ENCODE results near the gene SEPTIN11. TPM values are rescaled to one million over a fixed set of nuclear protein-coding genes. Genes with fewer than 3 reads are reported as not detected.

SEPTIN11 gene
- total and polyA plus RNA-seq, 4 donors, result 17.2 to 37.4 (median 25.1) TPM

DNA sequence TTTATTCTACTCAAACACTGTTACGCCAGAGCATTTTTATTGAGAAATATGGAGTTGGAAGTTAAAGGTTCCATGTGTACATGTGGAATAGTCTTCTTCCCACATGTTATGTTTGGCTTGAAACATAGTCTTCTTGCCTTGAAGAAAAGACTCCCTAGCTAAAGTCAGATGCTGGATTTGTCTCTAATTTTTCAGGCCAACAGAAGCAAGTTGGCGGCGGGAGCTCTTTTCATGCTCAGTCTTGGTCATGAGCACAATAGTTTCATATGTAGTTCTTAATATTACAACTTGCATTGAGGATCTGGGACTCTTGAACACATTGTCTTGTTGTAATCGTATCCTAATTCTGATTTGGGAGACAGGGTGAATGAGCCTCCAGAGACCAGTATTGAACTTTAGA is 19.4 kb downstream of the SEPTIN11 start (continued):
- TF ChIP-seq FOXA1 (IDR thresholded peaks at IDR 0.05) (no peak), GABPA (IDR thresholded peaks at IDR 0.05 in 1 of 2, conservative IDR thresholded peaks at IDR 0.05 in 1 of 2) (no peak), JUND (IDR thresholded peaks at IDR 0.05) (no peak), HNF4A (conservative IDR thresholded peaks at IDR 0.05) (no peak)
- TF ChIP-seq, protein P1, sequence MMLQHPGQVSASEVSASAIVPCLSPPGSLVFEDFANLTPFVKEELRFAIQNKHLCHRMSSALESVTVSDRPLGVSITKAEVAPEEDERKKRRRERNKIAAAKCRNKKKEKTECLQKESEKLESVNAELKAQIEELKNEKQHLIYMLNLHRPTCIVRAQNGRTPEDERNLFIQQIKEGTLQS (IDR thresholded peaks at IDR 0.05), result no peak
- TF ChIP-seq, protein P2, sequence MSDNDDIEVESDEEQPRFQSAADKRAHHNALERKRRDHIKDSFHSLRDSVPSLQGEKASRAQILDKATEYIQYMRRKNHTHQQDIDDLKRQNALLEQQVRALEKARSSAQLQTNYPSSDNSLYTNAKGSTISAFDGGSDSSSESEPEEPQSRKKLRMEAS (IDR thresholded peaks at IDR 0.05), result no peak

DNA sequence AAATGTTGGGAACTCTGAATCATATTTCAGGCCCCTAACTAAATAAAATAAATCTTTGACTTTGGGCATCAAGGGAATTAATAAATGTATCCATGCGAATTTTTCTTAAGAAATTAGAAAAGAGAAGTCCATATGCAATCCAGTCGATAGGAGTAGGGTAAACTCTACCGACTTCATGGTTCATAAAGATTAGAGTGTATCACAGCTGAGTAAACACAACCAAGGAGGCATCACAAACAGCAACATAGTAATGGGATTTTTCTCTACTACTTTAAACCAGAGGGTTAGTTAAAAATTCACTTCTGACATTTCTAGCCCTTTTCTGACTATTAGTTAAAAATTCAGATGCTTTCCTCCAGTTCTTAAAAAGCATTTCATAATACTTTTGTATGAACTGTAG is 19.9 kb downstream of the SEPTIN11 start:
- DNase-seq (ENCODE audit: low spot score), result no peak
- Histone ChIP-seq H3K9me3 (ENCODE audit: control insufficient read depth in 4 of 4, low read length in 3 of 4) (no peaks in the 10 kb centered on the region), H3K4me3 (ENCODE audit: low read depth in 1 of 3, low read length in 3 of 3) (no peak overlapping the region), H3K4me1 (ENCODE audit: control insufficient read depth in 4 of 4, insufficient read depth in 4 of 4, low read length in 3 of 4) (no peaks in the 10 kb centered on the region), H3K27me3 (ENCODE audit: control insufficient read depth in 4 of 4, insufficient read depth in 4 of 4, low read length in 3 of 4) (no peaks in the 10 kb centered on the region), H3K36me3 (ENCODE audit: control insufficient read depth in 4 of 4, insufficient read depth in 3 of 4, low read depth in 1 of 4, low read length in 3 of 4) (no peaks in the 10 kb centered on the region), H3K27ac (ENCODE audit: low read depth in 1 of 2, low read length in 2 of 2) (no peak overlapping the region), H3K9ac (ENCODE audit: low read depth in 1 of 2, low read length in 2 of 2) (no peak overlapping the region)
- 53% methylated on average over 3 of the region's 3 CpGs for WGBS
- TF ChIP-seq, protein P2 (IDR thresholded peaks at IDR 0.05), result no peak
- TF ChIP-seq EGR1 (IDR thresholded peaks at IDR 0.05; ENCODE audit: low read depth in 2 of 2) (no peak), NR2F2 (IDR thresholded peaks at IDR 0.05) (no peak), FOXA2 (IDR thresholded peaks at IDR 0.05) (no peak), HNF4G (IDR thresholded peaks at IDR 0.05) (no peak)
- TF ChIP-seq, protein P3, sequence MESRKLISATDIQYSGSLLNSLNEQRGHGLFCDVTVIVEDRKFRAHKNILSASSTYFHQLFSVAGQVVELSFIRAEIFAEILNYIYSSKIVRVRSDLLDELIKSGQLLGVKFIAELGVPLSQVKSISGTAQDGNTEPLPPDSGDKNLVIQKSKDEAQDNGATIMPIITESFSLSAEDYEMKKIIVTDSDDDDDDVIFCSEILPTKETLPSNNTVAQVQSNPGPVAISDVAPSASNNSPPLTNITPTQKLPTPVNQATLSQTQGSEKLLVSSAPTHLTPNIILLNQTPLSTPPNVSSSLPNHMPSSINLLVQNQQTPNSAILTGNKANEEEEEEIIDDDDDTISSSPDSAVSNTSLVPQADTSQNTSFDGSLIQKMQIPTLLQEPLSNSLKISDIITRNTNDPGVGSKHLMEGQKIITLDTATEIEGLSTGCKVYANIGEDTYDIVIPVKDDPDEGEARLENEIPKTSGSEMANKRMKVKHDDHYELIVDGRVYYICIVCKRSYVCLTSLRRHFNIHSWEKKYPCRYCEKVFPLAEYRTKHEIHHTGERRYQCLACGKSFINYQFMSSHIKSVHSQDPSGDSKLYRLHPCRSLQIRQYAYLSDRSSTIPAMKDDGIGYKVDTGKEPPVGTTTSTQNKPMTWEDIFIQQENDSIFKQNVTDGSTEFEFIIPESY (IDR thresholded peaks at IDR 0.05), result no peak

DNA sequence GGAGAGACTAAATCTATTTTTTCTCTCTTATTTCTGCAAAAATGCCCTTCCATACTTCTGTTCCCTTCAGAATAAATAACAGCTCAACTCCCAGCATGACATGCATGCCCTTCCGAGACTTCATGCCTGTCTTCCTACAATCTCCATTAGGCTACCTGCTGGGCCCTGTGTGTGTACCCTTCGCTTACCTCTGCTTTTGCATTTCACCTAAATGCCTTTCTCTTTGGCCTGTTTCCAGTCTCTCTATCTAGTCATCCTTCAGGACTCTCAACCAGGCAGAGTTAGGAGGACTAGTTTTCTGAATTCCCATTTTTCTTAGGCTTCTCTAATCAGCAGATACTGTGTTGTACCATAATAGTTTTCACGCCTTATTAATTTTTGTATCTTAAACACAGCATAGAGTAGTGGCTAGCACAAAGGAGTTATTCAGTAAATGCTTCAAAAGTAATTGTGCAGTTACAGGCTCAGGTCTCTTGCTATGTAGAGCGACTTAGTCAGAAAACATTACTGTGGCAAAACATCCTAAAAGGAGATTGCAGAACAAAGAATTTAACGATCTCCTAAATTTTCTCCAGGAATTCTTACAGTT is 20.5 kb downstream of the SEPTIN11 start:
- no peak overlapping the region for H3K9ac ChIP-seq (ENCODE audit: low read depth in 1 of 2, low read length in 2 of 2)
- H3K9me3 ChIP-seq (ENCODE audit: control insufficient read depth in 4 of 4, low read length in 3 of 4), result no peaks in the 10 kb centered on the region
- H3K27me3 ChIP-seq (ENCODE audit: control insufficient read depth in 4 of 4, insufficient read depth in 4 of 4, low read length in 3 of 4), result no peaks in the 10 kb centered on the region
- H3K36me3 ChIP-seq (ENCODE audit: control insufficient read depth in 4 of 4, insufficient read depth in 3 of 4, low read depth in 1 of 4, low read length in 3 of 4), result no peaks in the 10 kb centered on the region
- no peak overlapping the region for H3K27ac ChIP-seq (ENCODE audit: low read depth in 1 of 2, low read length in 2 of 2)
- DNase-seq (ENCODE audit: low spot score), result no peak
- 92% methylated on average over 5 of the region's 5 CpGs for WGBS
- TF ChIP-seq, protein P3 (IDR thresholded peaks at IDR 0.05), result no peak
- TF ChIP-seq FOXA2 (IDR thresholded peaks at IDR 0.05), result no peak
- TF ChIP-seq, protein P4, sequence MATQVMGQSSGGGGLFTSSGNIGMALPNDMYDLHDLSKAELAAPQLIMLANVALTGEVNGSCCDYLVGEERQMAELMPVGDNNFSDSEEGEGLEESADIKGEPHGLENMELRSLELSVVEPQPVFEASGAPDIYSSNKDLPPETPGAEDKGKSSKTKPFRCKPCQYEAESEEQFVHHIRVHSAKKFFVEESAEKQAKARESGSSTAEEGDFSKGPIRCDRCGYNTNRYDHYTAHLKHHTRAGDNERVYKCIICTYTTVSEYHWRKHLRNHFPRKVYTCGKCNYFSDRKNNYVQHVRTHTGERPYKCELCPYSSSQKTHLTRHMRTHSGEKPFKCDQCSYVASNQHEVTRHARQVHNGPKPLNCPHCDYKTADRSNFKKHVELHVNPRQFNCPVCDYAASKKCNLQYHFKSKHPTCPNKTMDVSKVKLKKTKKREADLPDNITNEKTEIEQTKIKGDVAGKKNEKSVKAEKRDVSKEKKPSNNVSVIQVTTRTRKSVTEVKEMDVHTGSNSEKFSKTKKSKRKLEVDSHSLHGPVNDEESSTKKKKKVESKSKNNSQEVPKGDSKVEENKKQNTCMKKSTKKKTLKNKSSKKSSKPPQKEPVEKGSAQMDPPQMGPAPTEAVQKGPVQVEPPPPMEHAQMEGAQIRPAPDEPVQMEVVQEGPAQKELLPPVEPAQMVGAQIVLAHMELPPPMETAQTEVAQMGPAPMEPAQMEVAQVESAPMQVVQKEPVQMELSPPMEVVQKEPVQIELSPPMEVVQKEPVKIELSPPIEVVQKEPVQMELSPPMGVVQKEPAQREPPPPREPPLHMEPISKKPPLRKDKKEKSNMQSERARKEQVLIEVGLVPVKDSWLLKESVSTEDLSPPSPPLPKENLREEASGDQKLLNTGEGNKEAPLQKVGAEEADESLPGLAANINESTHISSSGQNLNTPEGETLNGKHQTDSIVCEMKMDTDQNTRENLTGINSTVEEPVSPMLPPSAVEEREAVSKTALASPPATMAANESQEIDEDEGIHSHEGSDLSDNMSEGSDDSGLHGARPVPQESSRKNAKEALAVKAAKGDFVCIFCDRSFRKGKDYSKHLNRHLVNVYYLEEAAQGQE (IDR thresholded peaks at IDR 0.05), result no peak
- no peak for TF ChIP-seq TAF1 (conservative IDR thresholded peaks at IDR 0.05)
- TF ChIP-seq NR2F2 (IDR thresholded peaks at IDR 0.05), result no peak
- no peak for TF ChIP-seq JUND (IDR thresholded peaks at IDR 0.05)
- TF ChIP-seq HNF4G (IDR thresholded peaks at IDR 0.05), result no peak
- TF ChIP-seq SP1 (IDR thresholded peaks at IDR 0.05), result no peak
- TF ChIP-seq, protein P2 (IDR thresholded peaks at IDR 0.05), result no peak
- H3K4me3 ChIP-seq (ENCODE audit: low read depth in 1 of 3, low read length in 3 of 3), result no peak overlapping the region
- no peaks in the 10 kb centered on the region for H3K4me1 ChIP-seq (ENCODE audit: control insufficient read depth in 4 of 4, insufficient read depth in 4 of 4, low read length in 3 of 4)

Data from liver (tissue), 9 donors.